H9 (cell line): ENCODE measurements around the gene PDPR. TPM values are rescaled to one million over a fixed set of nuclear protein-coding genes. Genes with fewer than 3 reads are reported as not detected.

Source experiments
- DNase-seq: peaks from one replicate; pipeline ENCODE4 v3.0.0-alpha.2; 2017
- H2AFZ ChIP-seq: one replicate; pipeline ENCODE4 v1.6.1; 2013; ENCODE audit warnings: mild to moderate bottlenecking, low read length, control low read depth, moderate library complexity
- H2AK5ac ChIP-seq: 2 replicates; pipeline ENCODE4 v1.6.1; 2013; ENCODE audit warnings: low read length, control low read depth, mixed read lengths; ENCODE audit not compliant: insufficient read length
- H2BK120ac ChIP-seq: one replicate; pipeline ENCODE4 v1.6.1; 2013; ENCODE audit warnings: low read depth, mild to moderate bottlenecking, low read length, control low read depth, inconsistent platforms; ENCODE audit not compliant: poor library complexity, severe bottlenecking
- H2BK12ac ChIP-seq: 2 replicates; pipeline ENCODE4 v1.6.1; 2013; ENCODE audit warnings: low read length, control low read depth, mixed read lengths, low read depth; ENCODE audit not compliant: insufficient read length
- H2BK15ac ChIP-seq: 2 replicates; pipeline ENCODE4 v1.6.1; 2013; ENCODE audit warnings: low read depth, low read length, control low read depth
- H2BK20ac ChIP-seq: one replicate; pipeline ENCODE4 v1.6.1; 2013; ENCODE audit warnings: low read depth, mild to moderate bottlenecking, low read length, control low read depth, inconsistent platforms; ENCODE audit not compliant: poor library complexity, severe bottlenecking
- H2BK5ac ChIP-seq: 2 replicates; pipeline ENCODE4 v1.6.1; 2013; ENCODE audit warnings: low read length, control low read depth, mixed read lengths; ENCODE audit not compliant: insufficient read length
- H3K14ac ChIP-seq: 2 replicates; pipeline ENCODE4 v1.6.1; 2013; ENCODE audit warnings: low read length, control low read depth; ENCODE audit not compliant: insufficient read depth
- H3K18ac ChIP-seq: 2 replicates; pipeline ENCODE4 v1.6.1; 2013; ENCODE audit warnings: low read depth, mild to moderate bottlenecking, mixed read lengths, low read length, control low read depth; ENCODE audit not compliant: insufficient read length
- H3K23ac ChIP-seq: 2 replicates; pipeline ENCODE4 v1.6.1; 2013; ENCODE audit warnings: low read length, control low read depth, mixed read lengths, low read depth; ENCODE audit not compliant: insufficient read length
- H3K23me2 ChIP-seq: 2 replicates; pipeline ENCODE4 v1.6.1; 2013; ENCODE audit warnings: low read depth, mild to moderate bottlenecking, mixed read lengths, low read length, control low read depth; ENCODE audit not compliant: insufficient read length, poor library complexity, severe bottlenecking
- H3K27ac ChIP-seq: 2 replicates; pipeline ENCODE4 v1.5.1; 2013; ENCODE audit warnings: low read length, control low read depth, mixed read lengths, low read depth; ENCODE audit not compliant: insufficient read length
- H3K27me3 ChIP-seq: 2 replicates; pipeline ENCODE4 v1.6.1; 2013; ENCODE audit warnings: low read length, control low read depth, inconsistent platforms; ENCODE audit not compliant: insufficient read depth
- H3K4ac ChIP-seq: 2 replicates; pipeline ENCODE4 v1.6.1; 2013; ENCODE audit warnings: low read depth, mild to moderate bottlenecking, control low read depth, inconsistent platforms, low read length, moderate library complexity
- H3K4me1 ChIP-seq: 2 replicates; pipeline ENCODE4 v1.6.1; 2013; ENCODE audit warnings: low read length, control low read depth, inconsistent platforms; ENCODE audit not compliant: insufficient read depth
- H3K4me2 ChIP-seq: 2 replicates; pipeline ENCODE4 v1.6.1; 2013; ENCODE audit warnings: low read length, control low read depth, mixed read lengths; ENCODE audit not compliant: insufficient read length, insufficient read depth
- H3K56ac ChIP-seq: 2 replicates; pipeline ENCODE4 v1.6.1; 2013; ENCODE audit warnings: low read depth, mild to moderate bottlenecking, mixed read lengths, low read length, control low read depth; ENCODE audit not compliant: insufficient read length
- H3K79me1 ChIP-seq: 2 replicates; pipeline ENCODE4 v1.6.1; 2013; ENCODE audit warnings: low read depth, mild to moderate bottlenecking, moderate library complexity, low read length, control low read depth, inconsistent platforms; ENCODE audit not compliant: insufficient read depth, poor library complexity, severe bottlenecking
- H3K79me2 ChIP-seq: 2 replicates; pipeline ENCODE4 v1.6.1; 2013; ENCODE audit warnings: low read length, control low read depth, inconsistent platforms; ENCODE audit not compliant: insufficient read depth
- H3K9ac ChIP-seq: 2 replicates; pipeline ENCODE4 v1.6.1; 2013; ENCODE audit warnings: low read length, control low read depth, mixed read lengths; ENCODE audit not compliant: insufficient read length; ENCODE audit errors: extremely low read depth
- H3K9me3 ChIP-seq: one replicate; pipeline ENCODE4 v1.6.1; 2013; ENCODE audit warnings: low read depth, low read length, inconsistent platforms; ENCODE audit not compliant: control insufficient read depth
- H3T11ph ChIP-seq: one replicate; pipeline ENCODE4 v1.6.1; 2013; ENCODE audit warnings: mild to moderate bottlenecking, low read length, control low read depth, inconsistent platforms
- H4K20me1 ChIP-seq: one replicate; pipeline ENCODE4 v1.6.1; 2013; ENCODE audit not compliant: control insufficient read depth, insufficient read length, insufficient read depth
- H4K5ac ChIP-seq: 2 replicates; pipeline ENCODE4 v1.6.1; 2013; ENCODE audit warnings: low read depth, mild to moderate bottlenecking, mixed read lengths, low read length, control low read depth; ENCODE audit not compliant: insufficient read length
- H4K8ac ChIP-seq: replicated peaks from 2 replicates; pipeline ENCODE4 v1.6.1; 2013; ENCODE audit warnings: low read length, control low read depth, mixed read lengths, low read depth; ENCODE audit not compliant: insufficient read length
- H4K91ac ChIP-seq: 2 replicates; pipeline ENCODE4 v1.6.1; 2013; ENCODE audit warnings: low read depth, mild to moderate bottlenecking, moderate library complexity, mixed read lengths, low read length, control low read depth; ENCODE audit not compliant: insufficient read length
- H3K27ac Mint-ChIP-seq, 3 experiments: 2 replicates in 2 of 3; 3 replicates in 1 of 3; pipeline ENCODE4 v1.8.0; 2020 to 2021; ENCODE audit warnings: mixed read lengths in 3 of 3, mild to moderate bottlenecking in 1 of 3, moderate library complexity in 1 of 3
- H3K27me3 Mint-ChIP-seq: 2 replicates; pipeline ENCODE4 v1.8.0; 2021; ENCODE audit warnings: low read depth, mild to moderate bottlenecking, moderate library complexity, mixed read lengths
- H3K36me3 Mint-ChIP-seq, 3 experiments: 2 replicates in 2 of 3; 3 replicates in 1 of 3; pipeline ENCODE4 v1.8.0; 2020 to 2021; ENCODE audit warnings: low read depth in 3 of 3, mixed read lengths in 3 of 3; ENCODE audit not compliant: insufficient read depth in 1 of 3
- H3K4me1 Mint-ChIP-seq, 2 experiments: 2 replicates each; pipeline ENCODE4 v1.8.0; 2020; ENCODE audit warnings: mixed read lengths in 2 of 2
- H3K4me3 Mint-ChIP-seq, 2 experiments: 2 replicates in 1 of 2; 3 replicates in 1 of 2; pipeline ENCODE4 v1.8.0; 2020 to 2021; ENCODE audit warnings: mild to moderate bottlenecking in 2 of 2, mixed read lengths in 2 of 2, moderate library complexity in 1 of 2
- H3K9me3 Mint-ChIP-seq, 2 experiments: 2 replicates in 1 of 2; 3 replicates in 1 of 2; pipeline ENCODE4 v1.8.0; 2020; ENCODE audit warnings: mild to moderate bottlenecking in 2 of 2, mixed read lengths in 2 of 2, moderate library complexity in 1 of 2
- WGBS: extraction: QIAGEN DNeasy Blood & Tissue Kit; methylation state at CpG from one replicate; pipeline ENCODE4 v1.1.7; 2013; ENCODE audit warnings: missing lambda C conversion rate, low lambda C conversion rate, mixed read lengths; ENCODE audit not compliant: insufficient read length; ENCODE audit errors: extremely low coverage; 5-methylcytosine and 5-hydroxymethylcytosine counted together
- total RNA-seq: library from RNA; stranded (reverse); gene quantifications from 2 replicates; pipeline ENCODE4 v1.2.1, GENCODE V29; 2021
- TF ChIP-seq, protein P1 (sequence below): fragments of 200-600 bp; sonication (generic); conservative IDR thresholded peaks from 3 replicates; pipeline ENCODE4 v1.8.0; 2021; ENCODE audit warnings: antibody characterized with exemption, mild to moderate bottlenecking

The PDPR gene
- total RNA-seq, 1 experiment from 2014 or later, result 37.2 TPM

DNA sequence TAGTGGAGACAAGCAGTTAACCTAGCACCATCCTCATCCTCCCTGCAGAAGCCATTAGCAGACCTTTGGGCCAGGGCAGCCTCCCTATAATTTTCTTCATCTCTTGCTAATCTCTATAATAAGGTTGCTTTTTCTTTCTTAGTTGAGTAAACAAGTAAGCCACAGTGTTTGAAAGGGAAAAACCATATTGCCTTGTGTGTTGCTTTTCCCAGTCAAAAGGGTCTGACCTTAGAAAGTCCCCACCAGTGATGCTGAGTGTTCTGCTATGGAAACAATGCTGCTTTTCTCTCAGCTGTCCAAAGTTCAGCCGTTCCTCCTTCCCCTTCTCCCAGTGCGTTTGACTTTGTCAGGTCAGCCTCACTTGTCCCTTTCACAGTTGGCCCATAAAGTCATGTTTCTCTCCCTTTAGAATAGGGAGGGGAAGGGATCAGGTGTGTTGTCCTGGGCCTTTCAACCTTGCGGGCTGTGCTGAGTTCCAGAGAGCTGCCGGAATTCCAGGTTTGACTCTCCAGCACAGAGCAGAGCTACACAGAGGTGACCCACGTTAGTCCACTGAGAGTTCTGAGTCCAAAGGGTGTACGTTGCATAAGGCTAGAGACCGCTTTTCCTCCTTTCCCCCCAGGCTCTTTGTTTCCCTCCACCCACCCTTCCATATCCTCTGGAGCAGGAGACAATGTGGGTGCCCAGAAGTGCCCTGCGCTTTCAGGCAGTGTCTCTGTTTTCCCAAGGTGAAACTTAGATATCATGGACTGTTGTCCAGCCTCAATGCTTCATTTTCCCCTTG lies 43.5 kb downstream of the PDPR start:
- Histone ChIP-seq H3K79me2 (no peaks in the 10 kb centered on the region), H3K18ac (no peak overlapping the region), H3K4me2 (no peak overlapping the region), H3T11ph (no peak overlapping the region), H3K14ac (no peak overlapping the region), H3K9ac (no peak overlapping the region), H2AFZ (no peak overlapping the region), H2BK12ac (no peak overlapping the region), H2BK120ac (no peak overlapping the region), H4K8ac (no peak overlapping the region), H2BK20ac (no peak overlapping the region), H4K20me1 (no peaks in the 10 kb centered on the region), H3K4ac (no peak overlapping the region), H2AK5ac (no peak overlapping the region), H3K56ac (no peak overlapping the region), H3K27ac (no peak overlapping the region), H4K5ac (no peak overlapping the region), H2BK15ac (no peak overlapping the region), H3K9me3 (no peaks in the 10 kb centered on the region), H3K23ac (no peak overlapping the region), H3K23me2 (peaks cover 2% of the 10 kb centered on the region), H2BK5ac (no peak overlapping the region), H3K79me1 (no peaks in the 10 kb centered on the region), H3K4me1 (no peaks in the 10 kb centered on the region), H3K27me3 (no peaks in the 10 kb centered on the region), H4K91ac (no peak overlapping the region)
- DNase-seq, result no peak
- WGBS, result no CpG with 5 or more reads among the region's 8 CpGs
- Mint-ChIP-seq H3K36me3 (peaks cover 24 to 32% (median 32%) of the 10 kb centered on the region in 3 experiments; a peak in 6 of 7 replicates), H3K27me3 (no peaks in the 10 kb centered on the region), H3K4me1 (no peaks in the 10 kb centered on the region), H3K9me3 (no peaks in the 10 kb centered on the region), H3K27ac (peak overlapping the region in 1 of 3 experiments; percentile 51; a peak in 3 of 7 replicates), H3K4me3 (no peak overlapping the region)
- TF ChIP-seq, protein P1, sequence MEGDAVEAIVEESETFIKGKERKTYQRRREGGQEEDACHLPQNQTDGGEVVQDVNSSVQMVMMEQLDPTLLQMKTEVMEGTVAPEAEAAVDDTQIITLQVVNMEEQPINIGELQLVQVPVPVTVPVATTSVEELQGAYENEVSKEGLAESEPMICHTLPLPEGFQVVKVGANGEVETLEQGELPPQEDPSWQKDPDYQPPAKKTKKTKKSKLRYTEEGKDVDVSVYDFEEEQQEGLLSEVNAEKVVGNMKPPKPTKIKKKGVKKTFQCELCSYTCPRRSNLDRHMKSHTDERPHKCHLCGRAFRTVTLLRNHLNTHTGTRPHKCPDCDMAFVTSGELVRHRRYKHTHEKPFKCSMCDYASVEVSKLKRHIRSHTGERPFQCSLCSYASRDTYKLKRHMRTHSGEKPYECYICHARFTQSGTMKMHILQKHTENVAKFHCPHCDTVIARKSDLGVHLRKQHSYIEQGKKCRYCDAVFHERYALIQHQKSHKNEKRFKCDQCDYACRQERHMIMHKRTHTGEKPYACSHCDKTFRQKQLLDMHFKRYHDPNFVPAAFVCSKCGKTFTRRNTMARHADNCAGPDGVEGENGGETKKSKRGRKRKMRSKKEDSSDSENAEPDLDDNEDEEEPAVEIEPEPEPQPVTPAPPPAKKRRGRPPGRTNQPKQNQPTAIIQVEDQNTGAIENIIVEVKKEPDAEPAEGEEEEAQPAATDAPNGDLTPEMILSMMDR, result no peak
